Measurements from ENCODE around the gene DBET.
"Not testable (repeated sequence)": the region's sequence is repeated elsewhere in the genome, so short reads cannot be mapped to it uniquely, and the experiment has no call there.

DBET gene

DNA sequence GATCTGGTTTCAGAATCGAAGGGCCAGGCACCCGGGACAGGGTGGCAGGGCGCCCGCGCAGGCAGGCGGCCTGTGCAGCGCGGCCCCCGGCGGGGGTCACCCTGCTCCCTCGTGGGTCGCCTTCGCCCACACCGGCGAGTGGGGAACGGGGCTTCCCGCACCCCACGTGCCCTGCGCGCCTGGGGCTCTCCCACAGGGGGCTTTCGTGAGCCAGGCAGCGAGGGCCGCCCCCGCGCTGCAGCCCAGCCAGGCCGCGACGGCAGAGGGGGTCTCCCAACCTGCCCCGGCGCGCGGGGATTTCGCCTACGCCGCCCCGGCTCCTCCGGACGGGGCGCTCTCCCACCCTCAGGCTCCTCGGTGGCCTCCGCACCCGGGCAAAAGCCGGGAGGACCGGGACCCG lies 4.0 kb downstream of the DBET start:
- H3K4me3 ChIP-seq (ENCODE audit: low read depth, low read length); in situ Hi-C loops (cut with HindIII; ENCODE audit: low sequenced_read_pairs); DNase-seq (ENCODE audit: low read depth, low spot score): not testable (repeated sequence)

DNA sequence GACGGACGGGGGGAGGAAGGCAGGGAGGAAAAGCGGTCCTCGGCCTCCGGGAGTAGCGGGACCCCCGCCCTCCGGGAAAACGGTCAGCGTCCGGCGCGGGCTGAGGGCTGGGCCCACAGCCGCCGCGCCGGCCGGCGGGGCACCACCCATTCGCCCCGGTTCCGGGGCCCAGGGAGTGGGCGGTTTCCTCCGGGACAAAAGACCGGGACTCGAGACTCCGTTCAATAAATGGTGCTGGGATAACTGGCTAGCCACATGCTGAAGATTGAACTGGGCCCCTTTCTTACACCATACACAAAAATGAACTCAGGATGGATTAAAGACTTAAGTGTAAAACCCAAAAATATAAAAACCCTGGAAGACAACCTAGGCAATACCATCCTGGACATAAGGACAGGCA lies 28.8 kb downstream of the DBET start:
- H3K4me3 ChIP-seq (ENCODE audit: low read depth, low read length); DNase-seq (ENCODE audit: low read depth, low spot score); in situ Hi-C loops (cut with HindIII; ENCODE audit: low sequenced_read_pairs): not testable (repeated sequence)

DNA sequence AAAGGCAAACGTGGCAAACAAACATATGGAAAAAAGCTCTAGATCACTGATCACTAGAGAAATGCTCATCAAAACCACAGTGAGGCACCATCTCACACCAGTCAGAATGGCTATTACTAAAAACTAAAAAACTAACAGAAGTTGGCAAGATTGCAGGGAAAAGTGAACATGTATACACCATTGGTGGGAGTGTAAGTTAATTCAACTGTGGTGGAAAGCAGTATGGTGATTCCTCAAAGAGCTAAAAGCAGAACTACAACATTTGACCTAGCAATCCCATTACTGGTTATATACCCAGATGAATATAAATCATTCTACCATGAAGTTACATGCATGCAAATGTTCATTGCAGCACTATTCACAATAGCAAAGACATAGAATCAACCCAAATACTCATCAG lies 29.7 kb downstream of the DBET start:
- in situ Hi-C loops (cut with HindIII; ENCODE audit: low sequenced_read_pairs); H3K4me3 ChIP-seq (ENCODE audit: low read depth, low read length); DNase-seq (ENCODE audit: low read depth, low spot score): not testable (repeated sequence)

DNA sequence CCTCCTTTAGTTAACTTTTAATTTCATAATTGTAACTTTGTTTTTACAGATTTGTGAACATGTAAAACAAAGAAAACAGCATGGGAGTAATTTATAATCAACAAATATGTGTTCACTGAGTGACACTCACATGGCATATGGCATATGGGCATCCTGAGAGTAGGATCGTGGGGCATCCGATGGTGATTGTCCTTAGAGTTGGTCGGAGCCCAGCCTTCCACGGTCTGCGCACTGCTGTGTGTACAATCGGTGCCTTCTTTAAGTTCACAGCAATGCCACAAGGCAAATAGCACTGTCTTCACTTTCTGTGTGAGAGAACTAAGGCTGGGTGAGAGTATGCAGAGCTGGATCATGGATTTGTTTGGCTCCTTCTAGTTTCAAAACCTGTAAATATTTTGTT lies 31.0 kb downstream of the DBET start:
- H3K4me3 ChIP-seq (ENCODE audit: low read depth, low read length); in situ Hi-C loops (cut with HindIII; ENCODE audit: low sequenced_read_pairs): not testable (repeated sequence)

DNA sequence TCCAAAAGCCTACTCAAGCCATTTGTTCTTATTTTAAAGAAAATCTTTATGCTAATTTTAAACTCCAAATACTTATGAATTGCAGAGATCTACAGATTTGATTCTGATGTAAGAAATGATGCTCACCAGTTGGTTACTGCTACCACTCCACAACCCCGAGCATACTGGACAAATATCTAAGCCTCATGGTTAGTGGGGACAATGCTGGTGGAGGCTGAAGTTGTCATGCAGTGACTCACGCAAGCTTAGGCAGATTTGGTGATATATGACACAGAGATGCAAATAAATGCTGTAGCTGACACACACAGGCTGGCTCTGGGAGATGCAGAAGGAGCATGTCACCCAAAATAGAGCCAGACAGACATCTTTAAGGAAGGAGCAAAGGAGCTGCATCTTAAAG lies 35.3 kb downstream of the DBET start:
- H3K4me3 ChIP-seq (ENCODE audit: low read depth, low read length); in situ Hi-C loops (cut with HindIII; ENCODE audit: low sequenced_read_pairs); DNase-seq (ENCODE audit: low read depth, low spot score): not testable (repeated sequence)

More for the DNA sequence above, 31.0 kb downstream of the DBET start:
- not testable (repeated sequence) for DNase-seq (ENCODE audit: low read depth, low spot score)

DNA sequence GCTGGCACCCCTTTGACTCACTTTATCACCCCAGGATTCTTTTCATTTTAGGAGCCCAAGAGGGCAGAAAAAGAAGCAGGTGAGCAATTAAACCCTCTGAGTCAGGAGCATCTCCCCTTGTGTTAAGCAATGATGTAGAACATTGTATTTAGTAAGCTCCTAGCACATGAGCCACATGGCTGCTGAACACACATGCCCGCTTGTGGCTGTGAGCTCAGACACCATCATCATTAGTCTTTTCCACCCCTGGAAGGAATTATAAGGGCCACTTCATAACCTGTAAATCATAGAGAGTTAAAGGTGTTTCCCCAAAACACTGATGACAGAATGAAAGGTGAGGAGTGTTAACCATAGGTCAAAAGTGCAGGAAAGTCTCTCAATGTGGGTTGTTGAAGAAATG lies 37.2 kb downstream of the DBET start:
- DNase-seq (ENCODE audit: low read depth, low spot score); in situ Hi-C loops (cut with HindIII; ENCODE audit: low sequenced_read_pairs); H3K4me3 ChIP-seq (ENCODE audit: low read depth, low read length): not testable (repeated sequence)

DNA sequence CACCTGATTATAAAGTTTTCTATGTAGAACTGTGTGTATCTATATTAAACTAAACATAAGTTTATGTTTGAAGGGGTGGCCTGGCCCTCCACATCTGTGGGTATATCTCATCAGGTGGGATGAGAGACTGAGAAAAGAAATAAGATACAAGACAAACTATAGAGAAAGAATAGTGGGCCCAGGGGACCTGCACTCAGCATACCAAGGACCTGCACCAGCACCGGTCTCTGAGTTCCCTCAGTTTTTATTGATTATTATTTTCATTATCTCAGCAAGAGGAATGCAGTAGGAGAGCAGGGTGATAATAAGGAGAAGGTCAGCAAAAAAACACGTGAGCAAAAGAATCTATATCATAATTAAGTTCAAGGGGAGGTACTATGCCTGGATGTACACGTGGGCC lies 41.9 kb downstream of the DBET start:
- H3K4me3 ChIP-seq (ENCODE audit: low read depth, low read length); DNase-seq (ENCODE audit: low read depth, low spot score); in situ Hi-C loops (cut with HindIII; ENCODE audit: low sequenced_read_pairs): not testable (repeated sequence)

DNA sequence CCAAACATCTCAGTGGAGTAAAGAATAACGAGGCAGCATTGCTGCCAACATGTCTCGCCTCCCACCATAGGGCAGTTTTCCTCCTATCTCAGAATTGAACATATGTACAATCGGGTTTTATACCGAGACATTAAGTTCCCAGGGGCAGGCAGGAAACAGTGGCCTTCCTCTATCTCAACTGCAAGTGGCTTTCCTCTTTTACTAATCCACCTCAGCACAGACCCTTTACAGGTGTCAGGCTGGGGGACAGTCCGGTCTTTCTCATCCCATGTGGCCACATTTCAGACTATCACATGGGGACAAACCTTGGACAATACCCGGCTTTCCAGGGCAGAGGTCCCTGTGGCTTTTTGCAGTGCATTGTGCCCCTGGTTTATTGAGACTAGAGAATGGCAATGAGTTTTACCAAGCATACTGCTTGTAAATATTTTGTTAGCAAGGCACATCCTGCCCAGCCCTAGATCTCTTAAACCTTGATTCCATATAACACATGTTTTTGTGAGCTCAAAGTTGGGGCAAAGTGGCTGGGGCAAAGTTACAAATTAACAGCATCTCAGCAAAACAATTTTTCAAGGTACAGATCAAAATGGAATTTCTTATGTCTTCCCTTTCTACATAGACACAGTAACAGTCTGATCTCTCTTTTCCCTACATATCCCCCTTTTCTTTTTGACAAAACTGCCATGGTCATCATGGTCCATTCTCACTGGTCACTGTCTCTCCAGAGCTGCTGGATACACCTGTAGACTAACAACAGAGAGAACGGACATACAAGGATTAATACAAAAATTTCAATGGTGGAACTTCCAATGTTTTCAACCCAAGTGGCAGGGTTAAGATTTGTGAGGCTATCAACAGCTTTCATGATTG lies 42.5 kb downstream of the DBET start:
- DNase-seq (ENCODE audit: low read depth, low spot score); in situ Hi-C loops (cut with HindIII; ENCODE audit: low sequenced_read_pairs): not testable (repeated sequence)

DNA sequence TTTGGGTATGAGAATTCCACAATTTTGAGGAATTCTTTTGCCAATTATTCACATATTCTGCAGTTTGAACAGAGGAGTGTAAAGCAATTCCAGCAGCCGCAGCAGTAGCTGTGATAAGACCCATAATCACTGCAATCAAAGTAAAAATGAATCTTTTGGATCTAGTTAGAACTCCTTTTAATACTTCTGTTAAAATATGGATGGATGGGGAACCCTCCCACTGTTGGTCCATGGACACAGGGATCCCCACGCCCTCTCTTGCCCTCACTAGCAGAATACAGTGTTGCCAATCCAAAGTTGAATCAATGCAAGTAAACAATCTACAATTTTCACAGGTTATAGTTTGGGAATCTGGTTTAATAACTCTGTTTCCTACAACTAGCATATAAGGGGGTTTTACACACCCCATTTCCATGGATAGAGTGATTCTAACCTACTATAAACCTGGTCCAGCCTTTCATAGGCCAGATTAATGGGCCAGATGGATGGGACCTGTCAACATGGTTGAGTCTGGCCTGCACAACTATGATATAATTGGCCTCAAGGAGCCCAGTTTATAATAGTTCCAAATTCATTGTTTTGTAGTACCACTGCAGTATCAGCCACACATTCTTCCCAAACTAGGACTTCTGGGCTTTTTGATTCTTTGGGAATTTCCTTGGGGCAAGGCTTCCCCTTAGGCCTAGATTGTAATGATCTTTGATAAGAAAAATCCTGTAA lies 43.6 kb downstream of the DBET start:
- in situ Hi-C loops (cut with HindIII; ENCODE audit: low sequenced_read_pairs); DNase-seq (ENCODE audit: low read depth, low spot score); H3K4me3 ChIP-seq (ENCODE audit: low read depth, low read length): not testable (repeated sequence)

More for the DNA sequence above, 42.5 kb downstream of the DBET start:
- not testable (repeated sequence) for H3K4me3 ChIP-seq (ENCODE audit: low read depth, low read length)

DNA sequence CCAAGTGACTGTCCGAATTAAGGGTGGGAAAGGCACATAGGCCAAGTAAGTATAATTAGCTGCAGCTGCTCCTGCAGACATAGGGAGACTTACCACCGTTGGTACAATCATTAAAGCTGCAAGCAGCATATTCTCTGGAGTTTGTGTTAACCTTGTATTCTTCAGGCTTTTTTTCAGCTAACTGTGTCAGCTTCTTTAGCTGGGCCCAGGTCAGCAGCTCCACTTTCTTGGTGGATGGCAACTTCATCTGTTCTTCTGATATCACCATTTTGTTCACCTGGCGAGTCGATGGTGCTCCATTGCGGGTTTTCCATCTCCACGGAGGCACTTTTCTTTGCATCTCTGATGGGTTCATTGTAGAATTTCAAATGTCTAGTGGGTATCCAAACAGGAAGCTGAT lies 44.5 kb downstream of the DBET start:
- in situ Hi-C loops (cut with HindIII; ENCODE audit: low sequenced_read_pairs); DNase-seq (ENCODE audit: low read depth, low spot score); H3K4me3 ChIP-seq (ENCODE audit: low read depth, low read length): not testable (repeated sequence)

DNA sequence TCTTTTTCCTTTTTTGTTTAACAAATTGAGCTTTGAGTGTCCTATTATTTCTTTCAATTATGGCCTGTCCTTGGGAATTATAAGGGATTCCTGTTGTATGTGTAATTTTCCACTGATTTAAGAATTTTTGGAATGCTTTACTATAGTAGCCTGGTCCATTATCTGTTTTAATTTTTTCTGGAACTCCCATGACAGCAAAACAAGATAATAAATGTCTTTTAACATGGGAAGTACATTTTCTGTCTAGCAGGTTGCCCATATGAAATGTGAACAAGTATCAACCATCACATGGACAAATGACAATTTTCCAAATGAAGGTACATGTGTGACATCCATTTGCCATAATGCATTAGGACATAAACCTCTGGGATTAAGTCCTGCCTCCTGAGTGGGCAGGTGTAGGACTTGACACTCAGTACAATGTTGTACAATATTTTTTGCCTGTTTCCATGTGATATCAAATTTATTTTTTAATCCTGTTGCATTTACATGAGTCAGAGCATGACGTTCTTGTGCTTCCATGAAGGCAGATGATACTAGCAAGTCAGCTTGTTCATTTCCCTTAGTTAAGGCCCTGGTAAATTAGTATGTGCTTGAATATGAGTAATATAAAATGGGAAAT lies 45.2 kb downstream of the DBET start:
- DNase-seq (ENCODE audit: low read depth, low spot score); in situ Hi-C loops (cut with HindIII; ENCODE audit: low sequenced_read_pairs): not testable (repeated sequence)

DNA sequence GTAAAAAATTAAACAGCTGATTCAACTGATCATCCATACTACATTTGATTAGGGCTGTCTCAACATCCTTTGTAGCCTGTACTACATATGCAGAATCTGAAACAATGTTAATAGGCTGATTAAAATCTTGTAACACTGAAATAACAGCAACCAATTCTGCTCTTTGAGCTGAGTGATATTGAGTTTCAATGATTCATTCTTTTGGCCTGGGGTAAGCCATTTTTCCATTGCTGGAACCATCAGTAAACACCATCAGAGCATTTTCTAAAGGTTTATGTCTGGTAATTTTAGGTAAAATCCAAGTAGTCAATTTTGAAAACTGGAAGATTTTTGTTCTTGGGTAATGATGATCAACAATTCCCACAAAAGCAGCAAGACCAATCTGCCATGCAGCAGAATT lies 45.7 kb downstream of the DBET start:
- DNase-seq (ENCODE audit: low read depth, low spot score); in situ Hi-C loops (cut with HindIII; ENCODE audit: low sequenced_read_pairs); H3K4me3 ChIP-seq (ENCODE audit: low read depth, low read length): not testable (repeated sequence)

More for the DNA sequence above, 45.2 kb downstream of the DBET start:
- not testable (repeated sequence) for H3K4me3 ChIP-seq (ENCODE audit: low read depth, low read length)

DNA sequence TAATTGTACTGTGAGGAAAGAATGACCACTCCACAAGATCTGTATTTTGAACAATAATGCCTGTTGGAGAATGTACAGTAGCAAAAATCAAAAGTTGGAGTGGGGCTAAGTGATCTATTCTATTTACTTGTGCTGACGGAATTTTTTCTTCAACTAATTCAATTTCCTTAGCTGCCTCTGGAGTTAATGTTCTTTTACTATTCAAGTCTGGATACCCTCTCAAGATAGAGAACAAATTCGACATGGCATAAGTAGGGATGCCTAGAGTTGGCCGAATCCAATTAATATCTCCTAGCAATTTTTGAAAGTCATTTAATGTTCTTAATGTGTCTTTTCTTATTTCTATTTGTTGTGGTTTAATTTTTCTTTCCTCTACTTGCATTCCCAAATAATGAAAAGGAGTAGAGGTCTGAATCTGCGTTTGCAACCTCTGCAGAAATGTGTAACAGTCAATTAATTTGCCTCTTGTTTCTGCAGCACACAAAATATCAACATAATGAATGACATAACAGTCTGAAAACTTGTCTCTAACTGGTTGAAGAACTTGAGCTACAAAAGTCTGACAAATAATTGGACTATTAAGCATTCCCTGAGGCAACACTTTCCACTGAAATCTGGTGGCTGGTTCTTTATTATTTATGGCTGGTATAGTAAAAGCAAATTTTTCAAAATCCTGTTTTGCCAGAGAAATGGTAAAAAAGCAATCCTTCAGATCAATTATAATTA lies 46.4 kb downstream of the DBET start:
- DNase-seq (ENCODE audit: low read depth, low spot score); in situ Hi-C loops (cut with HindIII; ENCODE audit: low sequenced_read_pairs); H3K4me3 ChIP-seq (ENCODE audit: low read depth, low read length): not testable (repeated sequence)

DNA sequence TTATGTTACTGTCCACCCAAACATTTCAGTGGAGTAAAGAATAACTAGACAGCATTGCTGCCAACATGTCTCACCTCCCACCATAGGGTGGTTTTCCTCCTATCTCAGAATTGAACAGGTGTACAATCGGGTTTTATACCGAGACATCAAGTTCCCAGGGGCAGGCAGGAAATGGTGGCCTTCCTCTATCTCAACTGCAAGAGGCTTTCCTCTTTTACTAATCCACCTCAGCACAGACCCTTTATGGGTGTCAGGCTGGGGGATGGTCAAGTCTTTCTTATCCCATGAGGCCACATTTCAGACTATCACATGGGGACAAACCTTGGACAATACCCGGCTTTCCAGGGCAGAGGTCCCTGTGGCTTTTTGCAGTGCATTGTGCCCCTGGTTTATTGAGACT lies 48.6 kb downstream of the DBET start:
- H3K4me3 ChIP-seq (ENCODE audit: low read depth, low read length); in situ Hi-C loops (cut with HindIII; ENCODE audit: low sequenced_read_pairs); DNase-seq (ENCODE audit: low read depth, low spot score): not testable (repeated sequence)

DNA sequence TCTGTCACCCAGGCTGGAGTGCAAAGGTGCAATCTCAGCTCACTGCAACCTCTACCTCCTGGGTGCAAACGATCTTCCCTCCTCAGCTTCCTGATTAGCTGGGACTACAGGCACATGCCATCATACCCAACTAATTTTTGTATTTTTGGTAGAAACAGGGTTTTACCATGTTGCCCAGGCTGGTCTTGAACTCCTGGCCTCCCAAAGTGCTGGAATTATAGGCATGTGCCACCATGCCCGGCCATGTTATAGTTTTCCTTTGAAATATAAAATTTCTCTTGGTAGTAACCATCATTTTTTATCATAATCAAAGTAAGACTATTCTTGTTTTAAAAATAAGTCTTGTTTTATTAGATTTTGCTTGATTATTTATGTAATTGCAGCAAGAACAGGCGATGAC lies 50.7 kb downstream of the DBET start:
- DNase-seq (ENCODE audit: low read depth, low spot score); in situ Hi-C loops (cut with HindIII; ENCODE audit: low sequenced_read_pairs); H3K4me3 ChIP-seq (ENCODE audit: low read depth, low read length): not testable (repeated sequence)

Data from astrocyte of the spinal cord (primary cell).